ENCODE measurements around the gene PLOD1.
A peak's percentile ranks its signal among the peaks of the same experiment; 100 is the strongest.
"Not testable (repeated sequence)": the region's sequence is repeated elsewhere in the genome, so short reads cannot be mapped to it uniquely, and the experiment has no call there.

Gene PLOD1

GRCh38 chr1:11934302-11935056 lies at the start of gene PLOD1:
Gene PLOD1, plus strand, starts transcription at chr1:11934717. Its CDS starts 63 bp downstream, at chr1:11934780.
- peak; percentile 81 for DNase-seq

- DNase-seq: no peak
Observed at GRCh38 chr1:11885916-11886315, 48.6 kb upstream of the PLOD1 start.

GRCh38 chr1:11886986-11887665 lies 47.4 kb upstream of the PLOD1 start:
- DNase-seq: no peak

GRCh38 chr1:11887666-11888007 lies 46.9 kb upstream of the PLOD1 start:
- no peak for DNase-seq

GRCh38 chr1:11888206-11888876 lies 46.2 kb upstream of the PLOD1 start:
- no peak for DNase-seq

GRCh38 chr1:11888877-11889208 lies 45.7 kb upstream of the PLOD1 start:
- no peak for DNase-seq

- DNase-seq: no peak
Observed at GRCh38 chr1:11891433-11892186, 42.9 kb upstream of the PLOD1 start.

- peak; percentile 67 for DNase-seq
Observed at GRCh38 chr1:11893907-11894251, 40.6 kb upstream of the PLOD1 start.

GRCh38 chr1:11894501-11894900 lies 40.0 kb upstream of the PLOD1 start:
- not testable (repeated sequence) for DNase-seq

- DNase-seq: no peak
Observed at GRCh38 chr1:11898086-11898785, 36.3 kb upstream of the PLOD1 start.

GRCh38 chr1:11898831-11899467 lies 35.6 kb upstream of the PLOD1 start:
- peak; percentile 44 for DNase-seq

GRCh38 chr1:11901446-11901845 lies 33.1 kb upstream of the PLOD1 start:
- DNase-seq: not testable (repeated sequence)

- DNase-seq: no peak
Observed at GRCh38 chr1:11903210-11903609, 31.3 kb upstream of the PLOD1 start.

- not testable (repeated sequence) for DNase-seq
Observed at GRCh38 chr1:11904156-11904555, 30.4 kb upstream of the PLOD1 start.

- no peak for DNase-seq
Observed at GRCh38 chr1:11904978-11905377, 29.5 kb upstream of the PLOD1 start.

- DNase-seq: peak; percentile 16
Observed at GRCh38 chr1:11906870-11907269, 27.6 kb upstream of the PLOD1 start.

GRCh38 chr1:11907275-11908094 lies 27.0 kb upstream of the PLOD1 start:
- peak; percentile 96 for DNase-seq

GRCh38 chr1:11908095-11908675 lies 26.3 kb upstream of the PLOD1 start:
- DNase-seq: peak; percentile 96

- not testable (repeated sequence) for DNase-seq
Observed at GRCh38 chr1:11910914-11911228, 23.6 kb upstream of the PLOD1 start.

GRCh38 chr1:11912000-11912399 lies 22.5 kb upstream of the PLOD1 start:
- DNase-seq: no peak
